AG10803 (cell line): ENCODE measurements around the gene GARIN1A.

ENCODE experiments used
- DNase-seq: peaks from one replicate; pipeline ENCODE4 v3.0.0; 2010; ENCODE audit warnings: low read depth
- H3K4me3 ChIP-seq: 2 replicates; pipeline ENCODE4 v1.5.1; 2011; ENCODE audit warnings: mild to moderate bottlenecking, low read length, control low read depth
- TF ChIP-seq, protein P1 (sequence below): conservative IDR thresholded peaks from 2 replicates; pipeline ENCODE4 v1.5.1; 2011; ENCODE audit warnings: mild to moderate bottlenecking, low read length, control low read depth, inconsistent platforms

The GARIN1A gene

DNA sequence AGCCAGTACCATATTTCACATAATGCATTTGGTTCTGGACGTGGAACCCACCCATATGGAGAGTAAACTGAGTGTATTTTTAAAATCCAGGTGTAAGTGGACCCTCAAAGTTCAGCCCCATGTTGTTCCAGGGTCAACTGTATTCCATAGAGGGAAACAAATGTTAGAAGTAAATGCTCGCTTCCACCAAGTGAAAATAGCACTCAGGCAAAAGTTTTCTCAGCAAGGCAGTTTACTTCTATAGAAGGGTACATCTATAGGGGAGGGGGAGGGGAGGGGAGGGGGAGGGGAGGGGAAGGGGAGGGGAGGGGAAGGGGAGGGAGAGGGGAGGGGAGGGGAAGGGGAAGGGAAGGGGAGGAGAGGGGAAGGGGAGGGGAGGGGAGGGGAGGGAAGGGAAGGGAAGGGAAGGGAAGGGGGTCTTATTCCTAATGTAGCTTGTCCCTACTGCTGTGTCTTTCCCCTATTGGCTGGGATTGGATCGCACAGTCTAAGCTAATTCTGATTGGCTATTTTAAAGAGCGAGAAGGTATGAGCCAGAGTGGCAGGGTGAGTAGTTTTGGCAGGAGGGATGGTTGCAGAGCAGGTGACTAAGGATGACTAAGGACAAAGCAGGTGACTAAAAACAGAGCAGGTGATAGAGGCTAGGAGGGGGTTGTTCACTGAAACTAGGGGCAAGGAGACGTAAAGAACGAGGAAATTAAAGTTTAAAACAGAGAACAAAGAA is 29.1 kb downstream of the GARIN1A start:
- DNase-seq, result no peak
- TF ChIP-seq, protein P1, sequence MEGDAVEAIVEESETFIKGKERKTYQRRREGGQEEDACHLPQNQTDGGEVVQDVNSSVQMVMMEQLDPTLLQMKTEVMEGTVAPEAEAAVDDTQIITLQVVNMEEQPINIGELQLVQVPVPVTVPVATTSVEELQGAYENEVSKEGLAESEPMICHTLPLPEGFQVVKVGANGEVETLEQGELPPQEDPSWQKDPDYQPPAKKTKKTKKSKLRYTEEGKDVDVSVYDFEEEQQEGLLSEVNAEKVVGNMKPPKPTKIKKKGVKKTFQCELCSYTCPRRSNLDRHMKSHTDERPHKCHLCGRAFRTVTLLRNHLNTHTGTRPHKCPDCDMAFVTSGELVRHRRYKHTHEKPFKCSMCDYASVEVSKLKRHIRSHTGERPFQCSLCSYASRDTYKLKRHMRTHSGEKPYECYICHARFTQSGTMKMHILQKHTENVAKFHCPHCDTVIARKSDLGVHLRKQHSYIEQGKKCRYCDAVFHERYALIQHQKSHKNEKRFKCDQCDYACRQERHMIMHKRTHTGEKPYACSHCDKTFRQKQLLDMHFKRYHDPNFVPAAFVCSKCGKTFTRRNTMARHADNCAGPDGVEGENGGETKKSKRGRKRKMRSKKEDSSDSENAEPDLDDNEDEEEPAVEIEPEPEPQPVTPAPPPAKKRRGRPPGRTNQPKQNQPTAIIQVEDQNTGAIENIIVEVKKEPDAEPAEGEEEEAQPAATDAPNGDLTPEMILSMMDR, result no peak
- H3K4me3 ChIP-seq, result no peak overlapping the region

GRCh38 chr7:128703609-128704241 is 31.6 kb downstream of the GARIN1A start:
- no peak overlapping the region for H3K4me3 ChIP-seq
- TF ChIP-seq, protein P1, result no peak
- DNase-seq, result peak; percentile 23

DNA sequence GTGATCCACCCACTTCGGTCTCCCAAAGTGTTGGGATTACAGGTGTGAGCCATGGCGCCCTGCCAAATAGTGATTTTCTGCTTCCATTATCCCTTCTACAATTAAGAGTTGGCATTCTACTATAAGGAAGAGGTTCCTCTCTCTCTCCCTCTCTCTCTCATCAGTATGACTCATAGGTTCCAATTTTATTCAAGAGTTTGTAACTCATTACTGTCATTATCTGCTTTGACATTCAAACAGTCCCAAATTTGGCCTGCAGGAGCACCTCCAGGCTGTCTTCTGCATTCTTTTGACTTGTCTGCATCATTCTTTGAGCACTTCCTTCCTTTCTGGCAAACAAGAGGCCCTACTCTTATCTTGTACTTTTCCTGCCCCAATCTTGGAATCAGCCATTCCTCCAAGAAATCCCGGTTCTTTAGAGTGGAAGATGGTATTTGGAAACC is 33.8 kb downstream of the GARIN1A start:
- H3K4me3 ChIP-seq, result no peak overlapping the region
- TF ChIP-seq, protein P1, result peak; percentile 10; the same call in 1 of the 2 replicates
- peak; percentile 25 for DNase-seq

GRCh38 chr7:128707752-128708151 is 35.7 kb downstream of the GARIN1A start:
- no peak overlapping the region for H3K4me3 ChIP-seq
- no peak for DNase-seq
- TF ChIP-seq, protein P1, result no peak

- H3K4me3 ChIP-seq, result no peak overlapping the region
- no peak for DNase-seq
- TF ChIP-seq, protein P1, result no peak
Measured at GRCh38 chr7:128708235-128708634, 36.1 kb downstream of the GARIN1A start.

GRCh38 chr7:128708824-128709223 is 36.7 kb downstream of the GARIN1A start:
- no peak overlapping the region for H3K4me3 ChIP-seq
- DNase-seq, result no peak

More at GRCh38 chr7:128708824-128709223, 36.7 kb downstream of the GARIN1A start:
- TF ChIP-seq, protein P1, result no peak
